Measurements from ENCODE around the gene FMNL2.

Gene FMNL2

GRCh38 chr2:152529420-152530115 is 194.6 kb downstream of the FMNL2 start:
- TF ChIP-seq ZNF565 (CRISPR knock-in tag; conservative IDR thresholded peaks at IDR 0.05; ENCODE audit: low read depth) = no peak
- TF ChIP-seq TSHZ2 (CRISPR knock-in tag; IDR thresholded peaks at IDR 0.05) = no peak
- TF ChIP-seq CSDC2 (CRISPR knock-in tag; IDR thresholded peaks at IDR 0.05) = no peak
- TF ChIP-seq ZNF8 (CRISPR knock-in tag; IDR thresholded peaks at IDR 0.05) = no peak
- TF ChIP-seq ARNTL (CRISPR knock-in tag; IDR thresholded peaks at IDR 0.05; ENCODE audit: borderline replicate concordance, low read depth) = no peak

GRCh38 chr2:152532241-152532640 is 197.3 kb downstream of the FMNL2 start:
- no peak for TF ChIP-seq TCF4 (CRISPR knock-in tag; IDR thresholded peaks at IDR 0.05; ENCODE audit: borderline replicate concordance)
- no peak for TF ChIP-seq CREB5 (CRISPR knock-in tag; IDR thresholded peaks at IDR 0.05; ENCODE audit: low read depth)
- TF ChIP-seq CSDC2 (CRISPR knock-in tag; IDR thresholded peaks at IDR 0.05) = no peak
- no peak for TF ChIP-seq TSHZ2 (CRISPR knock-in tag; IDR thresholded peaks at IDR 0.05)
- TF ChIP-seq PPARA (CRISPR knock-in tag; IDR thresholded peaks at IDR 0.05; ENCODE audit: borderline replicate concordance) = no peak
- no peak for TF ChIP-seq ZNF8 (CRISPR knock-in tag; IDR thresholded peaks at IDR 0.05)
- TF ChIP-seq TOX (CRISPR knock-in tag; IDR thresholded peaks at IDR 0.05; ENCODE audit: borderline replicate concordance) = no peak
- TF ChIP-seq OSR1 (CRISPR knock-in tag; IDR thresholded peaks at IDR 0.05) = no peak
- TF ChIP-seq ARNTL (CRISPR knock-in tag; IDR thresholded peaks at IDR 0.05; ENCODE audit: borderline replicate concordance, low read depth) = no peak
- TF ChIP-seq ZC3H10 (CRISPR knock-in tag; IDR thresholded peaks at IDR 0.05) = no peak
- TF ChIP-seq ESRRG (CRISPR knock-in tag; IDR thresholded peaks at IDR 0.05) = no peak
- no peak for TF ChIP-seq RARB (CRISPR knock-in tag; IDR thresholded peaks at IDR 0.05)
- no peak for ATAC-seq

More at GRCh38 chr2:152529420-152530115, 194.6 kb downstream of the FMNL2 start:
- no peak for ATAC-seq

- TF ChIP-seq ZFP30 (CRISPR knock-in tag; IDR thresholded peaks at IDR 0.05) (no peak), OSR1 (CRISPR knock-in tag; IDR thresholded peaks at IDR 0.05) (no peak), CREB5 (CRISPR knock-in tag; IDR thresholded peaks at IDR 0.05; ENCODE audit: low read depth) (no peak), TOX (CRISPR knock-in tag; IDR thresholded peaks at IDR 0.05; ENCODE audit: borderline replicate concordance) (no peak), ZC3H10 (CRISPR knock-in tag; IDR thresholded peaks at IDR 0.05) (no peak), GLIS3 (CRISPR knock-in tag; IDR thresholded peaks at IDR 0.05) (no peak), CSDC2 (CRISPR knock-in tag; IDR thresholded peaks at IDR 0.05) (no peak), ZNF70 (CRISPR knock-in tag; IDR thresholded peaks at IDR 0.05) (no peak), ISL1 (CRISPR knock-in tag; IDR thresholded peaks at IDR 0.05) (no peak), ESRRG (CRISPR knock-in tag; IDR thresholded peaks at IDR 0.05) (no peak), BACH2 (CRISPR knock-in tag; IDR thresholded peaks at IDR 0.05; ENCODE audit: borderline replicate concordance) (no peak), POU6F1 (CRISPR knock-in tag; IDR thresholded peaks at IDR 0.05; ENCODE audit: borderline replicate concordance, low read depth) (no peak), TSHZ2 (CRISPR knock-in tag; IDR thresholded peaks at IDR 0.05) (no peak), ZNF565 (CRISPR knock-in tag; conservative IDR thresholded peaks at IDR 0.05; ENCODE audit: low read depth) (no peak), TCF4 (CRISPR knock-in tag; IDR thresholded peaks at IDR 0.05; ENCODE audit: borderline replicate concordance) (no peak), ARNTL (CRISPR knock-in tag; IDR thresholded peaks at IDR 0.05; ENCODE audit: borderline replicate concordance, low read depth) (no peak), SNAI2 (CRISPR knock-in tag; IDR thresholded peaks at IDR 0.05) (no peak)
- no peak; the same call in 2 of the 3 replicates for ATAC-seq
Measured at GRCh38 chr2:152534460-152535135, 199.6 kb downstream of the FMNL2 start.
